Measurements from ENCODE around the gene TMEM235.

- TF ChIP-seq POLR2AphosphoS5 (IDR thresholded peaks at IDR 0.05; ENCODE audit: borderline replicate concordance, low read depth, low read length) (no peak), EZH2 (IDR thresholded peaks at IDR 0.05) (no peak), FOXP2 (optimal IDR thresholded peaks at IDR 0.05; ENCODE audit: control extremely low read depth, extremely low read length, insufficient read depth) (no peak)
Observed at GRCh38 chr17:78247304-78247703, 15.9 kb downstream of the TMEM235 start.

Data from SK-N-MC (cell line).